ENCODE data around the gene AGAP5. TPM values are rescaled to one million over a fixed set of nuclear protein-coding genes. Genes with fewer than 3 reads are reported as not detected.

Gene AGAP5
- total RNA-seq (2022; extraction: Qiagen RNA extraction), result 2.1 to 2.9 TPM (median 2.4 TPM) in 5 replicates

DNA sequence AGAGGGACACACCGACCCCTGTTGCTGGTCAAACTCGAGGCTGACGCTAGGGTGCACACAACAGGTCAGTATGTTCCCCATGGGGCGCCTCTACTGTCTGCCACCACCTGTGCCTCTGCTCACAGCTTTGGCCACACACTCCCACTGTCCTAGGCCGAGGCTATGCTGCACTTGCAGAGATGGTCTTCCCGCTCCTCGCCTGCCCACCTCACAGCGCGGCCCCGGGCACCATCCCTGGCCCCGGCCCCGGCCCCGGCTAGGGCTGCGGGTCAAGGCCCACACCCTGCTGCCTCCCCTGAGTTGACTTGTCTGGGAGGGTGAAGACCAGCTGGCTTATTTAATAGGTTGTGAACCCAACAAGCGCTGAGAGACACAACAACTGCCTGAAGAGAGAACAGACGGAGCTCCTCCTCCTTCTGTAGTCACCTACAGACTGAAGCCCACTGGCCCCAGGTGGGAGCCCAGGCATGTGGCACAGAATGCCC, at the start of gene AGAP5:
Gene AGAP5, minus strand, starts transcription at position 435 of the 485 bp plus-strand sequence. Its CDS starts 354 bp downstream, at position 81.

DNA sequence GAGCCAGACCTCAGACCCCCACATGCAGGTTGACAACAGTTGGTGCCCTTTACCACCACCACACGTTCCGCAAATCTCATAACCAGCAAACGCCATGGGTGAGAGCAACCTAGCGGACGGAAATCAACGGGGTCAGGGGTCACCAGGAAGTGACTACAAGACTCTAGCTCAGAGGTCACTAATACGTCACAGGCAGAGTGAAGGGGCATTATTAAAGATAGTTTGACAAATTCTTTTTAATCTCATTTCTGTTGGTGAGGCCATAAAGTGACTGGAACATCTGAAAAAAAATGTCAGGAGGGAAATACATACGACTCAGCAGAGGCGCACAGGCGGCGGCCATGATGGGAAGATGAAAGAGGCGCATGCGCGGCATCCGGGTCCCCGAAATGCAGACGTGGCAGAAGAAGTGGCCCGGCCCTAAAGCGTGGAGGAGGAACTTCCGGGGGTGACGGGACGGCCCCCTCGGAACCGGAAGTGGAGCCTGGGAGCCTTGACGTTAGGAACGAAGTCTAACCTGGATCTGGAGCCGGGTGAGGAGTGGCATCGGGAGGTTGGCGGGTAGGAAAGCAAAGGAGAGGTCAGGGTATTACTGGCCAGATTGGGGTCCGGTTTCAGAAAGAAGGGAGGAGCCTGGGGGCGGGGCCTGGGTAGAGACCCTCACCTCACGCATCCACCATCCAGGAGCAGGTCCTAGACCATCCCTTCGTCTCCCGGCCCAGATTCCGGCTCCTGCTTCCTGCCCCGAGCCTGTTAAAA, 46.2 kb upstream of the AGAP5 start, which contains the start of gene SEC24C:
Gene SEC24C, plus strand, starts transcription at position 468 of the 759 bp plus-strand sequence. CDS start 2,461 bp downstream, outside the sequence.

DNA sequence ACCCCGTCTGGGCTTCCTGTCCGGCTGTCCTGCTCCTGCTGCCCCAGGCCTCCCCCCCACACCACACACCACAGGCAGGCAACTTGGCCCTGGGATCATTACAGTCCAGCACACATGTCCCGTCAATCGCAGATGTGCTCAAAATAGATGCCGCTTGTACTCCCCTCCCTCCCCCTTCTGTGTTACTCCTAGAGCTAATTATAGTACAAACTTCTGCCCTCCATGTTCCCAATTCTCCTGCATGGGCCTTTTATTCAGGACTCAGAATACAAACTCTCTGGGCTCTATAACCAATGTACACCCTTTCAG, 42.0 kb downstream of the AGAP5 start, which contains the start of gene SYNPO2L:
Gene SYNPO2L, minus strand, starts transcription at position 40 of the 309 bp plus-strand sequence. CDS start 107 bp downstream, outside the sequence.

DNA sequence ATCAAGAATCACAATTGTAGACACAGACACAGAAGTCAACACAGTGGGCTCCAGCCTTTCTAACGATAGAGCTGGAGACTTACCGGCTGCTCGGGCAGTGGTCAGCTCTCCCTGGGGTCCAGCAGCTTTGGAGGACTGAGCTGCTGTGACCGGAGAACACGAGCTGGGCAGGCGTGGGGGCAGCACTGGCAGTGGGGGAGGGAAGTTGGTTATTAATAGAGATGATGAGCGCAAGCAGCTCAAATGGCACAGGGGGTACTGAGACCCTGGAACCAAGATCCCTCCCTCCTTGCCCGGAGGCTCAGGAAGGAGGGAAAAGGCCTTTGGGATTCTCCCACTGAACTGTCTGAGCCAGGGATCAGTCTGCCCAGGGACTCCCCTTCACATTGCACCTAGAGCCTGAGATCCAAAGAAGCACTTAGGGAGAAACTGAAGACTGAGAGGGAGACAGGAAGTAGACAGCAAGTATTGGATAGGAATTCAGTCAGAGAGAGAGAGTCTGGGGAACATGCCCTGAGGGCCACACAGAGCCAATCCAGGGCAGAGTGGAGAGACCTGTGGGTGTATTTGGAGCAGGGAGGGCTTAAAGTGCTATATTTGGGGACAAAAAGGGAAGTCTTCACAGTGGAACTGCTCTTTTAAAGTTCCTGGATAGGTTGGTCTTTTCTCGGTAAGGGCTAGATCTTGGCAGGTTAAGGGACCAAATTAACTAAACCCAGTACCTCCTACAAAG, 56.4 kb downstream of the AGAP5 start, which contains the start of gene MYOZ1:
Gene MYOZ1, minus strand, starts transcription at position 147 of the 733 bp plus-strand sequence. CDS start 1,457 bp downstream, outside the sequence.

Other genes with a start within 250 kb of the AGAP5 start
- gene PPP3CB, start 202.1 kb downstream of the AGAP5 start, total RNA-seq (2022; extraction: Qiagen RNA extraction), result 16.0 to 20.4 TPM (median 17.8 TPM) in 5 replicates
- 9.5 to 12.0 TPM (median 11.5 TPM) in 5 replicates for gene USP54, start 106.8 kb downstream of the AGAP5 start, total RNA-seq (2022; extraction: Qiagen RNA extraction)
- gene MYOZ1, start 56.6 kb downstream of the AGAP5 start, total RNA-seq (2022; extraction: Qiagen RNA extraction), result not detected in 5 replicates
- gene SYNPO2L, start 42.1 kb downstream of the AGAP5 start, total RNA-seq (2022; extraction: Qiagen RNA extraction), result 0.01 to 0.03 TPM (median 0.03 TPM) in 3 of 5 replicates, not detected in the others
- gene SEC24C, start 46.3 kb upstream of the AGAP5 start, total RNA-seq (2022; extraction: Qiagen RNA extraction), result 54.0 to 62.7 TPM (median 59.7 TPM) in 5 replicates
- 59.6 to 78.7 TPM (median 69.8 TPM) in 5 replicates for gene CHCHD1, start 83.9 kb upstream of the AGAP5 start, total RNA-seq (2022; extraction: Qiagen RNA extraction)
- 35.3 to 45.2 TPM (median 42.9 TPM) in 5 replicates for gene ZSWIM8, start 87.5 kb upstream of the AGAP5 start, total RNA-seq (2022; extraction: Qiagen RNA extraction)
- 14.2 to 18.9 TPM (median 17.3 TPM) in 5 replicates for gene NDST2, start 113.5 kb upstream of the AGAP5 start, total RNA-seq (2022; extraction: Qiagen RNA extraction)
- 16.2 to 21.9 TPM (median 19.6 TPM) in 5 replicates for gene CAMK2G, start 176.4 kb upstream of the AGAP5 start, total RNA-seq (2022; extraction: Qiagen RNA extraction)
- 109 to 124 TPM (median 120 TPM) in 5 replicates for gene PLAU, start 213.0 kb upstream of the AGAP5 start, total RNA-seq (2022; extraction: Qiagen RNA extraction)

All from A549 treated with CORT108297 at 1 μM for 4 hours (cell line).